Fibroblast of lung (primary cell): ENCODE results near the gene ROM1.

Experiments
- EZH2 ChIP-seq: IDR thresholded peaks from 2 replicates; pipeline ENCODE4 v1.5.1; 2012; ENCODE audit warnings: low read length, control low read depth, mild to moderate bottlenecking; ENCODE audit errors: missing control alignments
- TF ChIP-seq, protein P1 (sequence below), 2 donors: IDR thresholded peaks in 1 of 2; conservative IDR thresholded peaks in 1 of 2; 1 replicate in 1 of 2; 2 replicates in 1 of 2; pipeline ENCODE4 v1.5.1; 2011 to 2012; ENCODE audit warnings: low read length in 2 of 2, control low read depth in 1 of 2, inconsistent platforms in 1 of 2, low read depth in 1 of 2, mild to moderate bottlenecking in 1 of 2

DNA sequence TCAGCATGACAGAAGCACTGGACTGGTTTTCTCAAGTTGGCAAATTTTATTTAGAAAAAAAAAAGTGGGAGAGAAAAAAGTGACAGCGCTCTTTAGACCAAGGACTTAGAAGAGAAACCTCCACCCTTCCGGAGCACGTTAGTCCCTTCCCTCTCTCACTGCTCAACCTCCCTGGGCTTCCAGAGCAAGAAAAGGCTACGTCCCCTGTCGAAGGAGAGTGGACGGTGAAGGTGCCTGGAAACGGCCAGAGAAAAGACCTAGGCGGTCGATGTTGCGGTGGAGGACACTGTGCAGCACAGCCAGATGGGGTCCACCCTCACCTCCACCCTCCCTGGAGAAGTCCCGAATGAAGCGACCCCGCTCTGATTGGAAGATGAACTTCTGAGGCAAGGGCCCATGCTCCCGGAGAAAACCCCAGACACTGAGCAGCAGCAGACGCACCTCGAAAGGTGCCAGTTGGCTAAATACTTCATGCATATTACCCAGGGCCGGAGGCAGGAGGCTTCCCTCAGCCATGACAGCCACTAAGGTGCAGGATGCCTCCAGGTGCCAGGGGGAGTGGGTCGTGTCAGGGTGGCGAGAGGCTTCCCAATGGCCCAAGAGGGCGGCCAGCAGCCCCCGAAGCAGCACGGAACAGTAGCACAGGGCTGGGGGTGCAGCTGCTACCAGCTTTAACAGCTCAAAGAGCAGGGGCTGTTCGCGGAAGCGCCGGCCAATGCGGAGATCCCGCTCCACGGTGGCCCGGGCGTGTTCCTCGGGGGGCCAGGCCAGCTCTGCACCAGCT lies 34.0 kb downstream of the ROM1 start:
- TF ChIP-seq, protein P1, sequence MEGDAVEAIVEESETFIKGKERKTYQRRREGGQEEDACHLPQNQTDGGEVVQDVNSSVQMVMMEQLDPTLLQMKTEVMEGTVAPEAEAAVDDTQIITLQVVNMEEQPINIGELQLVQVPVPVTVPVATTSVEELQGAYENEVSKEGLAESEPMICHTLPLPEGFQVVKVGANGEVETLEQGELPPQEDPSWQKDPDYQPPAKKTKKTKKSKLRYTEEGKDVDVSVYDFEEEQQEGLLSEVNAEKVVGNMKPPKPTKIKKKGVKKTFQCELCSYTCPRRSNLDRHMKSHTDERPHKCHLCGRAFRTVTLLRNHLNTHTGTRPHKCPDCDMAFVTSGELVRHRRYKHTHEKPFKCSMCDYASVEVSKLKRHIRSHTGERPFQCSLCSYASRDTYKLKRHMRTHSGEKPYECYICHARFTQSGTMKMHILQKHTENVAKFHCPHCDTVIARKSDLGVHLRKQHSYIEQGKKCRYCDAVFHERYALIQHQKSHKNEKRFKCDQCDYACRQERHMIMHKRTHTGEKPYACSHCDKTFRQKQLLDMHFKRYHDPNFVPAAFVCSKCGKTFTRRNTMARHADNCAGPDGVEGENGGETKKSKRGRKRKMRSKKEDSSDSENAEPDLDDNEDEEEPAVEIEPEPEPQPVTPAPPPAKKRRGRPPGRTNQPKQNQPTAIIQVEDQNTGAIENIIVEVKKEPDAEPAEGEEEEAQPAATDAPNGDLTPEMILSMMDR (conservative IDR thresholded peaks at IDR 0.05 in 1 of 2, IDR thresholded peaks at IDR 0.05 in 1 of 2; ENCODE audit: low read depth in 1 of 2, low read length in 2 of 2) = no peak
- TF ChIP-seq EZH2 = no peak
